Breast epithelium (tissue), 4 donors: ENCODE data around the gene GRPEL1. TPM values are rescaled to one million over a fixed set of nuclear protein-coding genes. Genes with fewer than 3 reads are reported as not detected.
A peak's percentile ranks its signal among the peaks of the same experiment; 100 is the strongest.

Experiments
- DNase-seq, 2 donors: peaks; one replicate each; pipeline ENCODE4 v3.0.0-alpha.2; 2019; ENCODE audit warnings: low spot score in 2 of 2
- H3K27ac ChIP-seq, 2 donors: fragments of 200-600 bp; sonication (generic) in 1 of 2; one replicate each; pipeline ENCODE4 v1.5.1; 2016 to 2019; ENCODE audit warnings: mild to moderate bottlenecking in 1 of 2
- H3K27me3 ChIP-seq, 2 donors: fragments of 200-600 bp; sonication (generic) in 1 of 2; one replicate each; pipeline versions ENCODE4 v1.5.1 to v1.6.0; 2017 to 2019; ENCODE audit warnings: control low read depth in 1 of 2, mild to moderate bottlenecking in 1 of 2
- H3K36me3 ChIP-seq: fragments of 200-600 bp; one replicate; pipeline ENCODE4 v1.5.1; 2019
- H3K4me1 ChIP-seq, 2 donors: fragments of 200-600 bp; sonication (generic); one replicate each; pipeline ENCODE4 v1.5.1; 2016 to 2019; ENCODE audit warnings: control low read depth in 1 of 2
- H3K4me3 ChIP-seq, 3 donors: fragments of 200-600 bp; sonication (generic); 1 replicate in 2 of 3; 2 replicates in 1 of 3; pipeline ENCODE4 v1.5.1; 2016 to 2019; ENCODE audit warnings: mild to moderate bottlenecking in 3 of 3, moderate library complexity in 2 of 3
- H3K9me3 ChIP-seq, 2 donors: fragments of 200-600 bp; sonication (generic) in 1 of 2; one replicate each; pipeline ENCODE4 v1.5.1; 2016 to 2019; ENCODE audit warnings: control low read depth in 1 of 2
- POLR2A ChIP-seq: fragments of 450-650 bp; IDR thresholded peaks from one replicate; pipeline ENCODE4 v1.6.1; 2016; ENCODE audit warnings: antibody characterized with exemption, mild to moderate bottlenecking, moderate library complexity
- POLR2AphosphoS5 ChIP-seq, 3 donors: sonication (generic); formaldehyde crosslinking; IDR thresholded peaks; one replicate each; pipeline ENCODE4 v1.6.1; 2017; ENCODE audit warnings: antibody characterized with exemption in 3 of 3
- intact Hi-C: fragments of 100-400 bp; cut with DNase I; formaldehyde crosslinking; loops from one replicate; pipeline ENCODE4 v1.15.1; 2023; ENCODE audit warnings: low total_unique reads
- total RNA-seq, 3 donors: library from RNA; depleted of rRNA; stranded (reverse); fragments of >200 nt; gene quantifications; one replicate each; pipeline ENCODE4 v1.1.0, GENCODE V29; 2016
- TF ChIP-seq, protein P1 (sequence below), 3 donors: fragments of 450-650 bp; IDR thresholded peaks; one replicate each; pipeline ENCODE4 v1.5.1; 2016 to 2017; ENCODE audit warnings: antibody characterized with exemption in 3 of 3, mild to moderate bottlenecking in 3 of 3, moderate library complexity in 3 of 3

GRPEL1 gene
- total RNA-seq, 3 donors from 2014 or later = 20.2 to 24.1 (median 22.6) TPM

DNA sequence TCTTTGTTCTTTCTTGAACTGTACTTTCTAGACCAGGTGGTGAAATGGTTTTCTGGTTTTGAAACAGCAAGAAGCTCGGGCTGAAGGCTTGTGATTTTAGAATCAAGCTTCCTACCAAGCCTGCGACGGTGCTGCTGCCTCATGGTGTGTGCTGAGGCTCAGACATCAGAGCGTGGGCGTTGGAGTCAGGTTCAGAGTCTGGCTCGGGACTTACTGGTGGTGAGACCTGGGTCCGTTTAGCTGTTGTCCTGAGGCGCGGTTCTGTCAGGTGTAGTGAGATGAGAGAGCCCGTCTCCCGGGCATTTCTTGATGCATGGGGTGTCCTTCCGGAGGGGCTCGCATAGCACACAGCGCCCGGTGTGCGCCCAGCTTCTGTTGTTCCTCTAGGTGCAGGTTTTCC is 44.4 kb downstream of the GRPEL1 start:
- Histone ChIP-seq H3K27ac (no peak overlapping the region), H3K4me3 (no peak overlapping the region), H3K4me1 (no peaks in the 10 kb centered on the region), H3K9me3 (no peaks in the 10 kb centered on the region), H3K27me3 (no peaks in the 10 kb centered on the region), H3K36me3 (no peaks in the 10 kb centered on the region)
- intact Hi-C loops = no loop called here
- no peak for TF ChIP-seq POLR2AphosphoS5 (IDR thresholded peaks at IDR 0.05)
- TF ChIP-seq, protein P1, sequence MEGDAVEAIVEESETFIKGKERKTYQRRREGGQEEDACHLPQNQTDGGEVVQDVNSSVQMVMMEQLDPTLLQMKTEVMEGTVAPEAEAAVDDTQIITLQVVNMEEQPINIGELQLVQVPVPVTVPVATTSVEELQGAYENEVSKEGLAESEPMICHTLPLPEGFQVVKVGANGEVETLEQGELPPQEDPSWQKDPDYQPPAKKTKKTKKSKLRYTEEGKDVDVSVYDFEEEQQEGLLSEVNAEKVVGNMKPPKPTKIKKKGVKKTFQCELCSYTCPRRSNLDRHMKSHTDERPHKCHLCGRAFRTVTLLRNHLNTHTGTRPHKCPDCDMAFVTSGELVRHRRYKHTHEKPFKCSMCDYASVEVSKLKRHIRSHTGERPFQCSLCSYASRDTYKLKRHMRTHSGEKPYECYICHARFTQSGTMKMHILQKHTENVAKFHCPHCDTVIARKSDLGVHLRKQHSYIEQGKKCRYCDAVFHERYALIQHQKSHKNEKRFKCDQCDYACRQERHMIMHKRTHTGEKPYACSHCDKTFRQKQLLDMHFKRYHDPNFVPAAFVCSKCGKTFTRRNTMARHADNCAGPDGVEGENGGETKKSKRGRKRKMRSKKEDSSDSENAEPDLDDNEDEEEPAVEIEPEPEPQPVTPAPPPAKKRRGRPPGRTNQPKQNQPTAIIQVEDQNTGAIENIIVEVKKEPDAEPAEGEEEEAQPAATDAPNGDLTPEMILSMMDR (IDR thresholded peaks at IDR 0.05) = no peak
- no peak for TF ChIP-seq POLR2A
- DNase-seq = no peak

DNA sequence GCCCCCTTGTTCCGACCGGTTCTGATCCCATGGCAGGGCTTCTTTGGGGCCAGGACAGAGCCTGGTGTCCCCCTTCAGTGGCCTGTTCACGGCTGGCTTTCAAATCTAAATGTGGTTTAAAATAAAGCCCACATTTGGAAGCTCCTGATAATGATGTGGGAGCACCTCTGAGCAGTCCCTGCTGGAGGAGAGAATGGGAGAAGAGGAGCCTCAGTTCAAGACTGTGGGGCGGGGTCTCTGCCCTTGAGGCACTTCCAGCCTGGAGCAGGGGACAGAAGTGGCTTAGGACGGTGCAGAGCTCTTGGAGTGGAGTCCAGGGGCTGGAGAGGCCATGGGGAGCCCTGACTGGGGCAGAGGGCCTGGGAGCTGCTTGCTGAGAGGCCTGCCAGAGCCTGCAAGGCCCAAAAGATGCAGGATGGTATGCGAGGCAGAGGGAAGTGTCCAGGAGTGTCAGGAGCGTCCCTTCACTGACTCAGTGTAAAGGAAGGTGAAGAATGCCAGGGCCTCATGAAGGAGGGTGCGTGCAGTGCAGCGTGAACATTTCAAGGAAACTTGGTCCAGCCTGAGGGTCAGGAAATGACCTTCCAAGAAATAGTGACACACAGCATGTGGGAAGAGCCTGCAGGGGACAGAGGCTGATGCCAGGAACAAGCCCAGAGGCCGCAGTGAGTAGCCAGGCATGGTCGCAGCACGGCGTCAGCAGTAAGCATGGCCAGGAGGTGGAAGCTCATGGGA is 45.8 kb downstream of the GRPEL1 start:
- H3K4me3 ChIP-seq = no peak overlapping the region
- H3K36me3 ChIP-seq = no peaks in the 10 kb centered on the region
- no peaks in the 10 kb centered on the region for H3K27me3 ChIP-seq
- H3K27ac ChIP-seq = peak overlapping the region; percentile 10 to 54
- no peaks in the 10 kb centered on the region for H3K4me1 ChIP-seq
- TF ChIP-seq, protein P1 (IDR thresholded peaks at IDR 0.05) = no peak
- no peak for TF ChIP-seq POLR2A
- TF ChIP-seq POLR2AphosphoS5 (IDR thresholded peaks at IDR 0.05) = peak in 1 of 3 donors; percentile 40
- intact Hi-C loops = no loop called here
- H3K9me3 ChIP-seq = no peaks in the 10 kb centered on the region
- DNase-seq = peak in 1 of 2 donors; percentile 51

DNA sequence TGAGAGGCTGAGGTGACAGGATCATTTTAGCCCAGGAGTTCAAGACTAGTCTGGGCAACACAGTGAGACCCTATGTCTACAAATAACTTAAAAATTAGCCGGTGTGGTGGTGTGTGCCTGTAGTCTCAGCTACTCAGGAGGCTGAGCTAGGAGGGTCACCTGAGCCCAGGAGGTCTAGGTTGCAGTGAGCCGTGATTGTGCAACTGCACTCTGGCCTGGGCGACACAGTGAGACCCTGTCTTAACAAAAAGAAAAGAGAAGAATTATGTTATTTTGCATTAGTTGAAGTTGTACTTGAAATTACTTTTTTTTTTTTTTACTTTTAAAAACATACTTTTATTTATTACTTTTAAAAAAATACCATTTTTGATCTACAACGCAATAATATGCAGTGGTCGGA is 46.5 kb downstream of the GRPEL1 start:
- Histone ChIP-seq H3K36me3 (no peaks in the 10 kb centered on the region), H3K4me3 (no peak overlapping the region), H3K4me1 (no peaks in the 10 kb centered on the region), H3K9me3 (no peaks in the 10 kb centered on the region), H3K27me3 (no peaks in the 10 kb centered on the region), H3K27ac (no peak overlapping the region)
- TF ChIP-seq POLR2A (no peak), POLR2AphosphoS5 (IDR thresholded peaks at IDR 0.05) (no peak)
- TF ChIP-seq, protein P1 (IDR thresholded peaks at IDR 0.05) = no peak
- intact Hi-C loops = no loop called here
- no peak for DNase-seq

DNA sequence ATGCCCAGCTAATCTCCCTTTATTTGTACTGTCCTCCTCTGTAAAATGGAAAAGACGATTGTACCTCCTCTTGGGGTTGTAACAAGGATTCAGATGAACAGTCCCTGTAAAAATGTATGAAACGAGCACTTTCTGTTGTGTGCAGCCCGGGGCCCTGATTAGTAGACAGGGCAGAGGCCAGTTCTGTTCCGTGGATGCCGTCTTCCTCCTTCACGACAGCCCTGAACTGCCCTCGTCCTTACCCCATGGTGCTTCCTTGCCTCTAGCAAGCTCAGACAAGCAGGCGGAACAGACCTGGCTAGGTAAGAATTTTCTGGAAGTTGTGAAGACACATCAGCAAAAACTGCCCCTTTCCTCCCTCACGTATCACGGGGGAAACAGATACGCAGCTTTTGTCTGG is 47.0 kb downstream of the GRPEL1 start:
- H3K27me3 ChIP-seq = no peaks in the 10 kb centered on the region
- intact Hi-C loops = no loop called here
- H3K27ac ChIP-seq = no peak overlapping the region
- TF ChIP-seq POLR2AphosphoS5 (IDR thresholded peaks at IDR 0.05) = no peak
- no peak overlapping the region for H3K4me3 ChIP-seq
- no peaks in the 10 kb centered on the region for H3K4me1 ChIP-seq
- no peak for DNase-seq
- no peaks in the 10 kb centered on the region for H3K9me3 ChIP-seq
- H3K36me3 ChIP-seq = no peaks in the 10 kb centered on the region

DNA sequence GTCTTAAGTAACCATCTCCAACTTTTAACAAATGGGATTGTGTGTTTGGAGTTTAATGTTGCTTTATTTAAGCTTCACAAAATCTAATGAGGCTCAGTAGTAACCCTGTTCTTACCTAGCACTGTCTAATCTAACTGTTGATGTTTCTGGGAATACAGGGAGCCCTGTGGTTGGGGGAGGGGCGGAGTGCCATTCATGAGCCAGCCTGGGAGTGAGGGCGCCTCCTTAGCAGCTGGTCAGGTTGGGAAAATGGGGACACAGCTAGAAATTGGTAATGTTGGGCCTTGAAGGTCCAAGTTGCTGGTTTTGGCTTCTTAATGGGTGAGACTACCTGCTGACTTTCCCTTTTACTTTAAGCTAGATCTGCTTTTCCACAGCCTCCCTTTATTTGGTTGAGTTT is 47.6 kb downstream of the GRPEL1 start:
- no peaks in the 10 kb centered on the region for H3K4me1 ChIP-seq
- no peak for DNase-seq
- no peak overlapping the region for H3K4me3 ChIP-seq
- no peaks in the 10 kb centered on the region for H3K36me3 ChIP-seq
- H3K27me3 ChIP-seq = no peaks in the 10 kb centered on the region
- intact Hi-C loops = no loop called here
- no peak overlapping the region for H3K27ac ChIP-seq
- H3K9me3 ChIP-seq = no peaks in the 10 kb centered on the region
- TF ChIP-seq POLR2A = no peak
- TF ChIP-seq, protein P1 (IDR thresholded peaks at IDR 0.05) = no peak
- no peak for TF ChIP-seq POLR2AphosphoS5 (IDR thresholded peaks at IDR 0.05)
